ENCODE measurements around the gene FOXJ1. TPM values are rescaled to one million over a fixed set of nuclear protein-coding genes. Genes with fewer than 3 reads are reported as not detected.

Gene FOXJ1
- total RNA-seq, 3 donors from 2014 or later: 0.16 to 2.2 (median 0.52) TPM

GRCh38 chr17:76153640-76154039 is 12.6 kb upstream of the FOXJ1 start:
- Histone ChIP-seq H3K4me1 (ENCODE audit: low read depth) (peaks cover 3% of the 10 kb centered on the region), H3K4me3 (no peak overlapping the region), H3K9me3 (no peaks in the 10 kb centered on the region), H3K36me3 (ENCODE audit: low read depth) (no peaks in the 10 kb centered on the region)
- ATAC-seq (no peak), DNase-seq (no peak)
- TF ChIP-seq CTCF (IDR thresholded peaks at IDR 0.05): no peak
- intact Hi-C loops (cut with DNase I, micrococcal nuclease): no loop called here

GRCh38 chr17:76153202-76153601 is 12.2 kb upstream of the FOXJ1 start:
- no peak for TF ChIP-seq CTCF (IDR thresholded peaks at IDR 0.05)
- Histone ChIP-seq H3K36me3 (ENCODE audit: low read depth) (no peaks in the 10 kb centered on the region), H3K4me1 (ENCODE audit: low read depth) (peaks cover 3% of the 10 kb centered on the region), H3K4me3 (no peak overlapping the region), H3K9me3 (no peaks in the 10 kb centered on the region)
- no peak for DNase-seq
- no peak for ATAC-seq
- intact Hi-C loops (cut with DNase I, micrococcal nuclease): no loop called here

GRCh38 chr17:76152591-76152990 is 11.5 kb upstream of the FOXJ1 start:
- peaks cover 3% of the 10 kb centered on the region for H3K4me1 ChIP-seq (ENCODE audit: low read depth)
- intact Hi-C loops (cut with DNase I, micrococcal nuclease): no loop called here

GRCh38 chr17:76151896-76152454 is 10.9 kb upstream of the FOXJ1 start:
- intact Hi-C loops (cut with DNase I, micrococcal nuclease): no loop called here
- ATAC-seq (peak; percentile 25), DNase-seq (no peak)
- no peak overlapping the region for H3K4me3 ChIP-seq
- no peaks in the 10 kb centered on the region for H3K36me3 ChIP-seq (ENCODE audit: low read depth)
- peaks cover 3% of the 10 kb centered on the region for H3K4me1 ChIP-seq (ENCODE audit: low read depth)
- no peaks in the 10 kb centered on the region for H3K9me3 ChIP-seq
- no peak for TF ChIP-seq CTCF (IDR thresholded peaks at IDR 0.05)

More at GRCh38 chr17:76152591-76152990, 11.5 kb upstream of the FOXJ1 start:
- Histone ChIP-seq H3K9me3 (no peaks in the 10 kb centered on the region), H3K36me3 (ENCODE audit: low read depth) (no peaks in the 10 kb centered on the region), H3K4me3 (no peak overlapping the region)
- DNase-seq (no peak), ATAC-seq (no peak)
- TF ChIP-seq CTCF (IDR thresholded peaks at IDR 0.05): no peak

GRCh38 chr17:76150712-76151622 is 9.9 kb upstream of the FOXJ1 start:
- Histone ChIP-seq H3K4me1 (ENCODE audit: low read depth) (peaks cover 2% of the 10 kb centered on the region), H3K36me3 (ENCODE audit: low read depth) (no peaks in the 10 kb centered on the region), H3K9me3 (no peaks in the 10 kb centered on the region), H3K4me3 (no peak overlapping the region)
- intact Hi-C loops (cut with DNase I, micrococcal nuclease): no loop called here
- ATAC-seq (no peak), DNase-seq (no peak)
- TF ChIP-seq CTCF (IDR thresholded peaks at IDR 0.05): no peak

Data from mucosa of descending colon (tissue), 3 donors.